Measurements from ENCODE around the gene ERCC8. TPM values are rescaled to one million over a fixed set of nuclear protein-coding genes. Genes with fewer than 3 reads are reported as not detected.

ERCC8 gene
- total RNA-seq, 4 donors from 2014 or later, result 13.8 to 25.8 (median 19.9) TPM

GRCh38 chr5:60836131-60836530, 108.7 kb downstream of the ERCC8 start:
- no peak for DNase-seq
- Histone ChIP-seq H3K4me1 (no peaks in the 10 kb centered on the region), H3K4me3 (replicated peaks in 1 of 3) (no peak overlapping the region), H3K9me3 (no peaks in the 10 kb centered on the region), H3K36me3 (no peaks in the 10 kb centered on the region), H3K27me3 (no peaks in the 10 kb centered on the region), H3K27ac (no peak overlapping the region)
- no peak for TF ChIP-seq CTCF (IDR thresholded peaks at IDR 0.05)
- TF ChIP-seq POLR2A (IDR thresholded peaks at IDR 0.05), result no peak
- intact Hi-C loops (cut with DNase I), result no loop called here
- WGBS, 2 donors, result 72 to 78% methylated on average over 3 of the region's 3 CpGs

GRCh38 chr5:60835554-60835953, 109.3 kb downstream of the ERCC8 start:
- Histone ChIP-seq H3K9me3 (no peaks in the 10 kb centered on the region), H3K4me3 (replicated peaks in 1 of 3) (no peak overlapping the region), H3K27me3 (no peaks in the 10 kb centered on the region), H3K27ac (no peak overlapping the region), H3K36me3 (no peaks in the 10 kb centered on the region), H3K4me1 (no peaks in the 10 kb centered on the region)
- TF ChIP-seq CTCF (IDR thresholded peaks at IDR 0.05) (no peak), POLR2A (IDR thresholded peaks at IDR 0.05) (no peak)
- intact Hi-C loops (cut with DNase I), result no loop called here
- no peak for DNase-seq
- 73 to 77% methylated on average over 5 of the region's 5 CpGs for WGBS, 2 donors

- H3K27ac ChIP-seq, result no peak overlapping the region
- no peaks in the 10 kb centered on the region for H3K4me1 ChIP-seq
- H3K36me3 ChIP-seq, result no peaks in the 10 kb centered on the region
- H3K27me3 ChIP-seq, result no peaks in the 10 kb centered on the region
- H3K4me3 ChIP-seq (replicated peaks in 1 of 3), result no peak overlapping the region
- TF ChIP-seq CTCF (IDR thresholded peaks at IDR 0.05) (no peak), POLR2A (IDR thresholded peaks at IDR 0.05) (no peak)
- intact Hi-C loops (cut with DNase I), result no loop called here
- no peaks in the 10 kb centered on the region for H3K9me3 ChIP-seq
- DNase-seq, result no peak
These were observed 111.3 kb downstream of the ERCC8 start for GRCh38 chr5:60833520-60833919.

- no peak overlapping the region for H3K4me3 ChIP-seq (replicated peaks in 1 of 3)
These were observed 114.2 kb downstream of the ERCC8 start for GRCh38 chr5:60830581-60831127.

More at GRCh38 chr5:60830581-60831127, 114.2 kb downstream of the ERCC8 start:
- Histone ChIP-seq H3K27ac (no peak overlapping the region), H3K9me3 (no peaks in the 10 kb centered on the region), H3K27me3 (no peaks in the 10 kb centered on the region), H3K36me3 (no peaks in the 10 kb centered on the region), H3K4me1 (no peaks in the 10 kb centered on the region)
- DNase-seq, result no peak
- intact Hi-C loops (cut with DNase I), result no loop called here
- TF ChIP-seq CTCF (IDR thresholded peaks at IDR 0.05) (no peak), POLR2A (IDR thresholded peaks at IDR 0.05) (no peak)

Measured in thyroid gland (tissue), 4 donors.